ENCODE measurements around the gene AUNIP.

- TF ChIP-seq POLR2A (IDR thresholded peaks at IDR 0.05) (no peak), CTCF (IDR thresholded peaks at IDR 0.05) (no peak)
These were observed 40.5 kb upstream of the AUNIP start for GRCh38 chr1:25899792-25900191.

Measured in upper lobe of left lung (tissue), 4 donors.